Activated CD4-positive, CD25-positive, alpha-beta regulatory T cell treated with anti-CD3 and anti-CD28 coated beads, Interleukin-2, amount 50 U/mL, for 16 hours (primary cell): ENCODE data around the gene GPR65.

Source experiments
- DNase-seq: peaks from one replicate; pipeline ENCODE4 v3.0.0-alpha.2; 2020; ENCODE audit warnings: low read depth, low spot score

Gene GPR65, protein sequence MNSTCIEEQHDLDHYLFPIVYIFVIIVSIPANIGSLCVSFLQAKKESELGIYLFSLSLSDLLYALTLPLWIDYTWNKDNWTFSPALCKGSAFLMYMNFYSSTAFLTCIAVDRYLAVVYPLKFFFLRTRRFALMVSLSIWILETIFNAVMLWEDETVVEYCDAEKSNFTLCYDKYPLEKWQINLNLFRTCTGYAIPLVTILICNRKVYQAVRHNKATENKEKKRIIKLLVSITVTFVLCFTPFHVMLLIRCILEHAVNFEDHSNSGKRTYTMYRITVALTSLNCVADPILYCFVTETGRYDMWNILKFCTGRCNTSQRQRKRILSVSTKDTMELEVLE

DNA sequence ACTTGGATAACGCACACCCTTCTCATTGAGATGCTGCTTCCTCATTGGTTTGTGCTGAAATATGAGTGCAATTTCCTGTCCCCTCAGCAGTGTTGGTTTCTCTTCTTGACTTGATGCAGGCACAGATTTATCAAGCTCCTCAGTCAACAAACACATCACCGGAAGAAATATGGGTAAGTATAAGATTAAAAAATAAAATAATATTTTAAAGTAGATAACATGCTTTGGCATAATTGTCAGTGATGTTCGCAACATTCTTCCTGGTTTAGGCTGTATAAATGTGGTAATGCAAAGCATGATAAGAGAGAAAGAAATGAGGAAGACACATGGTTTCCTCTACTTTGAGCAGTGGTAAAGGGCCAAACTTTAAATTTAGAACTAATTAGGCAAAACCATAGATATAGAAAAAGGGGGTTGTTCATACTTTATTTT, at the start of gene GPR65:
GPR65 (plus strand) TSS at position 86 of the 432 bp plus-strand sequence. CDS start 5,713 bp downstream, outside the sequence.
- DNase-seq = peak; percentile 19

DNA sequence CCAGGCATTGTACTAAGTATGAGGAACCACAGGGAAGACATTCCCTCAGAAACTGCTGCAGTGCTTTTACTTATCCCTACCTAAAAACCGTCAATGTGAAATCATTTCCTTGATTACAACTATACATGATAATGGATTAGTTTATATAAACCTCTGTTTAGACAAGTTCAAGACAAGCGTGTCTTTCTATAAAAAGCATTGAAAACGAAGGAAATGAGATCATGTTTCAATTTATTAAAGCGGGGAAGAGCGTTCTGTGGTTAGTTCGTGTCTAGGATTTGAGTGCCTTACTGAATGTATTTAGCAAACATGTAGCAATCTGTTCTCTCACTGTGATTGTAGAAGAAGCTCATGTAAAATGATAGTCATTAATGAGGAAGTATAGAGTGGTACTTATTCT, 49.4 kb upstream of the GPR65 start:
- no peak for DNase-seq

DNA sequence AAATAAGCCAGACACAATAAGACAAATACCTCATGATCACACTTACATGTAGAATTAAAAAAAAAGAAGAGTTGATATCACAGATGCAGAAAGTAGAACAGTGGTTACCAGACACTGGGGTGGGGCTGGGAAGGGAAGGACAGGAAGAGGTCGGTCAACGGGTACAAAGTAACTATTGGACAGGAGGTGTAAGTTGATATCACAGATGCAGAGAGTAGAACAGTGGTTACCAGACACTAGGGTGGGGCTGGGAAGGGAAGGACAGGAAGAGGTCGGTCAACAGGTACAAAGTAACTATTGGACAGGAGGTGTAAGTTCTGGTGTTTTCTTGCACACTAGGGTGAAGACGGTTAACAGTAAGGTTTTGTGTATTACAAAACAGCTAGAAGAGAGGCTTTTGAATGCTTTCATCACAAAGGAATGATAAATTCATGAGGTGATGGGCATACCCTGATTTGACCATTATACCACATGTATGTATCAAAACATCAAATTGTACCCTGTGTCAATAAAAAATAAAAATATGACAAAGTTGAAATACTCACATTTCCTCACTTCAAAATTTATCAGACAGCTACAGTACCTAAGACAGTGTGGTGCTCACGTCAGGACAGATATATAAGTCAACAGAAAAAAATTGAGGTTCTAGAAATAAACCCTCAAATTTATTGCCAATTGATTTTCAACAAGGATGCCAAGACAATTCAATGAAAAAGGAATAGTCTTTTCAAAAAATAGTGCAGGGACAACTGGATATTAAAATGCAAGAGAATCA, 44.7 kb upstream of the GPR65 start:
- no peak for DNase-seq

DNA sequence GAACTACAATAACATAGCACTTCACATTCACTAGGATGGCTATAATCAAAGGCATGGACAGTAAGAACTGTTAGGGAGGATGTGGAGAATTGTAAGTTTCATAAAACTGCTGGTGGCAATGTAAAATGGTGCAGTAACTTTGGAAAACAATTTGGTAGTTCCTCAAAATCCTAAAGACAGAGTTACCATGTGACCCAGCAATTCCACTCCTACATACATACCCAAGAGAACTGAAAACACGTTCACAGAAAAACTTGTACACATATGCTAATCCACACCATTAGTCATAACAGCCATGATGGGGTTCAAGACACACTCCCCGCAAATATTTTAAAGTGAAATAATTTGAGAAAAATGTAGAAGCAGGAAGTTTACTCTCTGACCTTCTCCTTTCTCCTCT, 43.7 kb upstream of the GPR65 start:
- no peak for DNase-seq

DNA sequence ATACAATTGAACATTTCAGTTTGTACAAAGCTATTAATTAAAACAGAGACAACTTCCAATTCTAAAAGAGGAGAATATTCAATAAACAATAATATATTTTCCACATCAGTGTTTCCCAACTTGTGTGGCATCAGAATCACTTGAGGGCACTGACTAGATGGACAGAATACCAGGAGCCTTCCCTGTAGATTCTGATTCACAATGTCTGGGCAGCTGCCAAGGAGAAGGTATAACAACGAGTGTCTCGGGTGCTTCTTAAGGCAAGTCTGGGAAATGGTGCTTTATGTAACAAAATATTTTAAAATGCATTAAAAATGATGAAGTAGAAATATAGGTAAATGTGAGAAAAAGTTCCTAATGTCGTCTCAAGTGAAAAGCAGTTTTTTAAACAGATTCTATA, 38.1 kb upstream of the GPR65 start:
- DNase-seq = no peak

DNA sequence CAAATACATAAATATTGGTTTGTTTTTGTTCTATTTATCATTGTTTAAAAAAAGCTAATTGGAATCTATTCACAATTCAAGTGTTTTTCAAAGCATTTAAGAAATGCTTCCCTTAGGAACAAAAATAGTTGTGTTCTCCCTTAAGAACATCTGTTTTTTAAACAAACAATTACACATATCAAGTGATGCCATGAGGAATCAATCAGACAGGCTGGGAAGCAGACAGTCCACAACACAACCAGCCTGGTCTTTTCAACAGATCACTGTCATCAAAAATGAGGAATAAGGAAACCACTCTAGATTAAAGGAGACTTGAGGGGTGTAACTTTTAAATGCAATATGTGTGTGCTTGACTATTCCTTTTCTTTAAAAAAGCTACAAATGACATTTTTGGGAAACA, 37.4 kb upstream of the GPR65 start:
- DNase-seq = no peak

DNA sequence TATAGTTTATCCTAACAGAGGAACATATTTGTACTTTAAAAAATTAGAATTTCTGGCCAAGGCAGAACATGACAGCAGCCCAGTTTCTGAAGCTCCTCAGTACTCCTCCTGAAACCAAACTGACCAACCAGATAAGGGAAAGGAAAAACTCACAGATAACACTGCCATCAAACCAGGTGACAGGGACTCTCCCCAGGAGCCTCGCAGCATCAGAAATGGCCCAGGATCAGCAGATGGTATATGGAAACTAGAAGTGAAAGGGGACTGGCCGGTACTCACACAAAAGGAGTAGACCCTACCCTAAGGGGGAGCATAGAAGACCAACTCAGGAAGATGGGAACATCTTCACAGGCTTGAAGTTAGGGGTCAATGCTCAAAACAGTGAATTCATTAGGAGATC, 33.9 kb upstream of the GPR65 start:
- no peak for DNase-seq

DNA sequence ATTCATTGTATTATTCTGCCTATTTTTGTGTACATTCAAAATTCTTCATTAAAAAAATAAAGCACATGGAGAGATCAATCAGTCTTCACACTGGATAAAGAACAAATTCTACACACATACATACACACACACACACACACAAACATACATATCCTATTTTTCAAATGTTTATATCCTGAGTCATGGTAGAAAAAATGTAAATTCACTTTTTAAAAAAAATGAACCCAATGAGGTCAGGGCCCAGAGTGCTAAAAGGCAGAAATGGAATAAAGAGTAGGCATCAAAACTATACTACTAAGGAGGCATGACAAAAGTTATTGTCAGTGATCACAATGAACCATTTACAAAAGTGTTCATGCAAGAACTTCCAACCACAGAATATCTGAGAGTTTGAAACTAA, 29.3 kb upstream of the GPR65 start:
- DNase-seq = no peak

DNA sequence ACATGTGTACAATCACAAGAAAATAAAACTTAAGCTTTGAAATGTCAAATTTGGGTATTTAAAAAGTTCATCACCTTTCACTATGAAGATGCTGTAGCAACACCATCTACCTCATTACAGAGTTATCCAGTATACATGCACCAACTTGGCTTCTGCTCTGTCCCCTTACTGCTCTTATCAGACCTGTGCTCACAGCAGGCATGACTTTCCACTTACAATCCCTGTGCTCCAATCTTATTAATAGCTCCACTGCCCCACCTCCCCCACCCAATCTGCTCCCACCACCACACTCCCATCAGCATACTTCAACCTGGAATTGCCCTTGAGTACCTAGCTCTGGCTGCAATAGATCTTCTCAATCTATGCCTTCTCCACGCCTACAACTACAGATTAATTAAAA, 25.2 kb upstream of the GPR65 start:
- no peak for DNase-seq

DNA sequence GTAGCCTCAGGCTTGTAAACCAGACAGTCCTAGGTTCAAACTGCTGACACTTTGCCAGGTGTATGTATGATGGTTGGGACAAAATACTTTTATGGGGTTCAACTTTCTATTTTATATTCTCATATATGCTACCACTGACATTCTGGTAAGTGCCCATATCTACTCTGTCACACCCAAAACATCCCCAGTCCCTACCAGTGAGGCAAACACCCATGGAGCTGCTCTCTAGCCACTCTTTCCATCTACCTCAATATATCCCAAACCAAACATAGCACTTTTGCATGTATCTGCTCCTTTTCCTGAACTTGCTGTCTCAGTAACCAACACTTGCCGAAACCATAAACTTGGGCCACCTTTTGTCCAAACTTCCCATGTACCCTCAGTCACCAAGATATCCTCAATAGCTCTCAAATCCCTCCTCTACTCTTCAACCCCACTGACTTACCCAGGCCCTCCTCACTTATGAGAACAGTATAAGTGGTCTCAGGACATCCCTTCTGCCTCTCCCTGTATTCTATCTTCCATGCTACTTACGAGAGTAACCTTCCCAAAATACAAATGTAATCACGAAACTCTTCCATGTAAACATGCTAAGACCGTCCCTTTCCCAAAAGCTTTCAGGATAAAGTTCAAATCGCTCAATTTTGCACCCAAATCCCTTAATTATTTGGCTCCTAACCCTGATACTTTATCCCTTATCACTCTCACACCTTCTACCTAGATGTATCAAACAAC, 15.5 kb upstream of the GPR65 start:
- no peak for DNase-seq

DNA sequence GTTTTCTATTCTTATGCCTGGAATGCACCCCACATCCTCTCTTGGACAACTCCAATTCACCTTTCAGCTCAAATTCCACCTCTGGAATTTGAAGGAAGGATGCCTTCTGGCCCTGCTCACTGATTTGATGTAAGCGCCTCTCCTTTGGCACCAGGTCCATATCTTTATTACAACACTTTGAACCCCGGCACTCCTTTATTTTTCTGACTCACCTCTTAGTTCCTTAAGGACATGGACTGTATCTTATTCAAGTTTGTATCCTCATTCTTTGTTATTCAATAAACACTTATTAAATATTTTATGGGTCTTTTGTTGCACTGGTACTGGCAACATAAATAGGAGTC, 15.0 kb upstream of the GPR65 start:
- DNase-seq = no peak

DNA sequence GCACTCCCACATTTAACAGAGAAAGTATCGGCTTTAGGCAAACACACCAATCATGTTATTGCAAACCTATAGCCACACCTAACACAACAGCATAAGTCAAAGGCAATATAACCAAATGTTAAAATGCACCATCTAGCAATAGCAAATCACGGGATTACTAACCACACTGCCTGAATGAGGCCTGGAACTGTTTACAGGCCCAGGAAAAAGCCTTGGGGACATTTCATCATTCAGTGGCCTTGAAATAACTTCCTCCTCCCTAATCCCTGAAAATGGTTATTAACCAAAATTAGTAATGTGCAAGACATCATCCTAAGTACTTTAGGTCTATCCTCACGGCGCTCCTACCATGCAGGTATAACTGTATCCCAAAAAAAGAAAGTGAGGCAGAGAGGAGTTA, 14.3 kb upstream of the GPR65 start:
- DNase-seq = no peak

DNA sequence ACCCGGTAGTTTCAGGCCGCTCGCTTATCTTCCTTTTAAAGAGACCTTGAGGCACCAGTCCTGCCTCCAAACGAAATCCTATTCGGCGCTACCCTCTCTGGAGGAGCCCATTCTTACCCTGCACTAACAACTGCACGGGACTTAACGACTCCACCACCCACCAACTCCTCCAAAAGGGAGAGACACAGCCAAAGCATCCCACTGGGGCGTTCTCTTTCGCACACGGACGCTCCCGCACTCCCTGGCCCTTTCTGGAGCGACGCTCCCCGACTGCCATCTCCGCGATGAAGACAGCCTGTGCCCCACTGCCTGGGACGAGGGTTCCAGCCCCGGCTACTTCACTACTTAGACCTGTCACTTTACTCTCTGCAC, 12.6 kb upstream of the GPR65 start:
- DNase-seq = no peak

DNA sequence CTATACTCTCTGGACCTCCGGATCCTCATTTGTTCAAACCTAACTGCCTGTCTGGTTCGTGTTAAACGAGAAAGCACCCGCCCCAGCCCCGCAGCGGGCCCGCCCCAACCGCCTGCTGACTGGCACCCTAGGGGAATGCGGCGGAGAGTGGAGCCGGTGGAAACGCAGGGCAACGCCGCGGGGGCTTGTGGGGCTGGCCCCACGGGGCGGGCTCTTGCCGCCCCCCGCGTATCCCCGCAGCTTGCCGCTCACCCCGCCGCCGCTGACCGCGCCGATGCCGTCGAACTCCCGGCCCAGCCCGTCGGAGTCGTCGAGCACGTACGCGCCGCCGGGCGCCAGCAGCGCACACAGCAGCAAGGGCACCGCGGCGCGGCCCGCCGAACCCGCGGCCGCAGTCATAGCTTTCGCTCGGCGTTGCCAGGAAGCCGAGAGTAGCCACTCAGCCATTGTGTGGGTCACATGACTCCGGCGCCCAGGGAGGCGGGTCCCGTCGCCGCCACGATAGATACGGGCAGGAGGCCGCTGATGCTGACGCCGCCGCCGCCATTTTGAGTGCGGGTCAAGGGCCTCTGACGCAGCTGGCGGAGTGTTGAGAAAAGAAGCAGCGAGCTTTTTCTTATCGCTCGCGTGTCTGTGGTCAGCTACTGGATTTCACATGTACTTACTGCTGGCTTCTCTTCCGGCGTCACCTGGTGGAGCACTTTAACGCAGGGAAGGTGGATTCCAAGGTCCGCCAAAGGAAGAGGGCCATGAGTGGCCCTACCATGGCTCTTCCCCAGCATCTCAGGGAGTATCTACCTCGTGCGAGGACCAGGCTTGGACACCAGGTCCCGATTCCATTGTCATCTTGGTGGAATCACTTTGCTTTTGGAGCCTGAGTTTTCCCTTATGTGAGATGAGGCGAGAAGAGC, 12.0 kb upstream of the GPR65 start, which contains the start of gene GALC:
GALC (minus strand) TSS at position 465 of the 911 bp plus-strand sequence; CDS start at position 447, 18 bp downstream.
- peak; percentile 90 for DNase-seq

DNA sequence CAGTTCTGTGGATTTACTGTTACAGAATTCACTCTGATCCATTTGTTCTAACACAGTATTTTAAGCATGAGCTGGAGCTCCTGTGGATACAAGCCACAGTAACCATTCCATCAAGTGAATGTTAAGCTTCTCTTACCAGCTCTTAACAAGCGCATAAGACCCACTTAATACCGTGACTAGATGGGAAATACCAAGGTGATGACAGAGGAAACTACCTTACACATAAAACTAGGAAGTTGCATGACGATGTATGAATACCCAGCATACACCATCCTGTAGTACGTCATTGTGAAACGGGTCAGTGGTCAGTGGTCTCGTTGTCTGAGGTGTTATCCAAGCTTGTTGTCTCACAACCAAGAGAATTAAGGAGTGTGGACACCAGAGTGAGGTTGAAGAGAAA, 10.0 kb upstream of the GPR65 start:
- no peak for DNase-seq

DNA sequence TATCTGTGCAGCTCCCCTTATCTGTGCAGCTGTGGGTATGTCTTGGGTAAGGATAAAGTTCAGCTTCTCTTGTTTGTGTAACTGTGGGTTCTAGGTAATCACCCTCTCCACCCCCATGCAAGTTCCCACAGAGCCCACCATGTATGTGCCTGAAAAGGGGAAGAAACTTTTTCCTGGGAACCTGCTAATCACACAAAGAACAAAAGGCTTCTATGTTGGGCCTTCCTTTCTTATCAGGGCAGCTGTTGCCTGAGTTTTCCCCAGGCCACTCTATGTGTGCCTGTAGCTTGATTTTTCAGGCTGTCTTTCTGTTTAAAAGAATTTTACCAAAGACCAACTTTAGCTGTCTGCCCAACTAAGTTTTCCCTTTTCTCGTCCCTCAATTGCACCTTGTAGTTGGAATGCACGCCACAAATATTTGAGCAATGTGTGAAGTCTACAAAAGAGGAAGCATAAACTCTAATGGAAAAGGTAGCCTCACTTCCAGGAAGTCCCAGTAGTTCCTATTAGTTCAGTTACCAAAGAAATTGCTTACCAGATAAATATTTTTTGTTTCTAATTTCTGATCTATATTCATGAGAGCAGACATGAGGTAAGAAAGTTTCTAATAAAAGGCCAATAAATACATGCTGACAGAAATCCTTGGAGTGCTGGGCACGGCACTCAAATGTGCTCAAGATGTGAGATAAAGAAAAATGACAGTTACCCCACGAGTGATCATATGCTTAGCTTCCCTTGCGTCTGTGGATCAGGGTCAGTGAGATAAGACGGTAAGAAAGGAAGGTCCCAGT, 9.2 kb upstream of the GPR65 start:
- no peak for DNase-seq

DNA sequence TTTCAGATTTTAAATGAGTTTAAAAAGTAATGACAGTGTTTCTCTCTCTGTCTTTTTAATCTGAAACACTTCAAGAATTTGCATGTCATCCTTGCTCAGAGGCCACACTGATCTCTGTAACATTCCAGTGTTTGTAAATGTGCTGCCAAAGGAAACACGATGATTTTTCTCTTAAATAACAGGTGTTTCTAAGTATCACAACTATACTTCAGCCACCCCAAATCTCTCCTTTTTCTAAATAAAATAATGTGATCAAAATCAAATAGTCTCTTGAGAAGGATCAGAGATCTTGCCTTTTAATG, 8.7 kb upstream of the GPR65 start:
- DNase-seq = no peak

DNA sequence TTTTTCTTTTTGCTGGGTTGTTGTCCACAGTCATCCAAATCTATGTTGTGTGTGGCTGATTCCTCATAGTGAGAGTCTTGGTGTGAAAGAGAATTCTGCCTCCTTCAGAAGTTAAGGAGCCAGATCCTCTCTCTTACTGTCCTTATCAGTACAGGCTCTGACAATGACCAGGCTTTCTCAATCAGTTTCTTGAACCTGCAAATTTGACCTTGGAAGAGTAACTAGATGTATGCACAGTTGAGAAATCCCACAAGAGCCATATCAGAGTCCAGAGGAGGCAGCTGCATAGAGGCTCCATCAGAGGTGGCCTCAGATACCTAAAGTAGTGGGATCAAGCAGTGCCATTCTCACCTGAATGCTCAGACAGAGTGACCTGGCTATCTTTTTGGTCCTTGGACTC, 6.5 kb upstream of the GPR65 start:
- no peak for DNase-seq

DNA sequence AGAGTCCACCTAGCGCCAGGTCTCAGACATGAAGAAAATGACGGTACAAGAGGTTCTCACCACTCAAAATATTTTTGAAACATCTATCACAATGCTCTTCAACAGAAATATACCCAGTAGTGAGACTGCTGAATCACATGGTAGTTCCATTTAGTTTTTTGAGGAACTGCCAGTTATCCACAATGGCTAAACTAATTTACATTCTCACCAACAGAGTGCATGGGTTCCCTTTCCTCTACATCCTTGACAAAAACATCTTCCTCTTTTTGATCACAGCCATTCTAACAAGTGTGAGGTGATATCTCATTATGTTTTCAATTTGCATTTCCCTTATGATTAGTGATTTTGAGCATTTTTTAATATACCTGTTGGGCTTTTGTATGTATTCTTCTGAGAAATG, 5.7 kb upstream of the GPR65 start:
- no peak for DNase-seq

DNA sequence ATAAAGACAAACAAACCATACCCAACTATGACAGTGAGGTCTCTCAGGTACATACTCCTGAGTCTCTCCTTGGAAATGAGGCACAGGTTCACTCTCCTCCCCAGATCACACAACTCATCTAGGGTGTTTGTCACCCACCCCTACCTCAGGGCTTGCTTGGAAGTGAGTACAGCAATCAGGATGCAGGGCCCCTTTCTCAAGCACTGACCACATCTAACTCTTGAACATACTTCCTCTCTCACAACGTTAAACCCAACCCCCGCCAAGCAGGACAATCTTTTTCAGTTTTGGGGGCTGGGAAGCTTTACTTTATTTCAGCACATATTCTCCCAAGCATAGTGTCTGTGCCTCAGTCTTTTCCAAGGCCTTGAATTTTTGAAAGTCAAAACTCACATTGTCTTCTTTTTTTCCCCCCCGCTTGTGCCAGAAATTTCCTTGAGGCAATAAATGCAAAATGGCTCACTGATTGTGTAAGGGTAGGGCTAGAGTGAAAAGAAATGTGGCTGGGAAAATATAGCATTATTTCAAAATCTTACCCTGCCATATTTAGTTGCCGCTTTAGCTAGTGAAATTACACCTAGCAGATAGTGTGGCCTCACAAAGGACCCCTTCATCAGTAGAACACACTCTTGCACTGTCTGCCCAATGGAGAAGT, 2.4 kb upstream of the GPR65 start:
- no peak for DNase-seq
